GM18499 (cell line): ENCODE results near the gene FAM76A.
A peak's percentile ranks its signal among the peaks of the same experiment; 100 is the strongest.
"Not testable (repeated sequence)": the region's sequence is repeated elsewhere in the genome, so short reads cannot be mapped to it uniquely, and the experiment has no call there.

ENCODE experiments used
- ATAC-seq: cut with Tn5 transposase; IDR thresholded peaks from one replicate; pipeline ENCODE4 v1.9.1; 2021; ENCODE audit warnings: moderate number of reproducible peaks; ENCODE audit not compliant: insufficient read depth, unreplicated experiment

The FAM76A gene

GRCh38 chr1:27725374-27726172 is at the start of gene FAM76A:
FAM76A (plus strand) TSS chr1:27725961; CDS start chr1:27726081, 120 bp downstream.
- ATAC-seq, result peak; percentile 89

- ATAC-seq, result no peak
Observed at GRCh38 chr1:27676410-27676809, 49.4 kb upstream of the FAM76A start.

GRCh38 chr1:27678747-27679146 is 47.0 kb upstream of the FAM76A start:
- no peak for ATAC-seq

- not testable (repeated sequence) for ATAC-seq
Observed at GRCh38 chr1:27680225-27680791, 45.5 kb upstream of the FAM76A start.

DNA sequence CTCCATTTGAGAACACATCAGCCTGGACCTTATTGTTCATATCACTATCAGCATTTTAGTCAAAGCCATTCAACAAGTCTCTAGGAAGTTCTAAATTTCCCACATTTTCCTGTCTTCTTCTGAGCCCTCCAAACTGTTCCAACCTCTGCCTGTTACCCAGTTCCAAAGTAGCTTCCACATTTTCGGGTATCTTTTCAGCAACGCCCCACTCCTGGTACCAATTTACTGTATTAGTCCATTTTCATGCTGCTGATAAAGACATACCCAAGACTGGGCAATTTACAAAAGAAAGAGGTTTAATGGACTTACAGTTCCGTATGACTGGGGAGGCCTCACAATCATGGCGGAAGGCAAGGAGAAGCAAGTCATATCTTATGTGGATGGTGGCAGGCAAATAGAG is 44.2 kb upstream of the FAM76A start:
- ATAC-seq, result not testable (repeated sequence)

DNA sequence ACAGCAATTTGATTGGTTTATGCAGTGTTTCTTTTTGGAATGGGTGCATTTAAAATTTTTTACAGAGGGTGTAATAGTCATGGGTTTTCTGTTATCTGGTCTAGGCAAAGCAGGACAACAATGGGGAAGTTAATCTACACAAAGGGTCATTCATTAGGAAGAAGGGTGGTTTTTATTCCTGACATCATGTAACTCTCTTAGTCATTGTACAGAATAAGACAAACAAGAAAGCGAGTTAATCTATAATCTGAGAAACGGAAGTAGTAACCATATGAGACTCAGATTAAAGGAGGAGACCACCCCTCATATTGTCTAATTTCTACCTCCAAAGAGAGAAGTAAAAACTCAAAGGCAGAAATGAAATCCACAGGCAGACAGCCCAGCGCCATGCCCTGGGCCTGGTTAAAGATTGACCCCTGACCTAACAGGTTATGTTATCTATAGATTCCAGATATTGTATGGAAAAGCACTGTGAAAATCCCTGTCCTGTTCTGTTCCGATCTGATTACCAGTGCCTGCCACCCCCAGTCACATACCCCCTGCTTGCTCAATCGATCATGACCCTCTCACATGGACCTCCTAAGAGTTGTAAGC is 43.3 kb upstream of the FAM76A start:
- ATAC-seq, result no peak

DNA sequence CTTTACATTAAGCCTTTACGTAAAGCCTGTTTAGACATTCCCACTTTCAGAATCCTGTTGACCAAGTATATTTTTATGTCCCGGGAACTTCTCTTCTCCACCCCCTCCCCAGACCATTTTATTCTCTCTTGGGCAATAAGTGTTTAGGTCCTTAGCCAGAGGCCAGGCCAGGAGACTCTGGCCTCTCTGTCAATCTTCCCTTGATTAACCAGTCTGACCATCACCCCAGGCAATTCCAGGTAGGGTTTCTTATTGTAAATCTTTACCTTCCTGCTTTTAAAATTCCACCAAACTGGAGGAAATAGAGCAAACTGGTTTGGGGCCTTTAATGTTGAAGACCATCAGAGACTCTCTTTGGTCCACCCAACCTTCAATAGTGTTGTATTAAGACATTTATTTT is 41.6 kb upstream of the FAM76A start:
- no peak for ATAC-seq

GRCh38 chr1:27686223-27686990 is 39.4 kb upstream of the FAM76A start:
- ATAC-seq, result no peak

GRCh38 chr1:27687906-27688305 is 37.9 kb upstream of the FAM76A start:
- ATAC-seq, result no peak

- ATAC-seq, result no peak
Observed at GRCh38 chr1:27689423-27690173, 36.2 kb upstream of the FAM76A start.

GRCh38 chr1:27690183-27690582 is 35.6 kb upstream of the FAM76A start:
- ATAC-seq, result no peak

- not testable (repeated sequence) for ATAC-seq
Observed at GRCh38 chr1:27696835-27697234, 28.9 kb upstream of the FAM76A start.

- no peak for ATAC-seq
Observed at GRCh38 chr1:27704958-27705357, 20.8 kb upstream of the FAM76A start.

DNA sequence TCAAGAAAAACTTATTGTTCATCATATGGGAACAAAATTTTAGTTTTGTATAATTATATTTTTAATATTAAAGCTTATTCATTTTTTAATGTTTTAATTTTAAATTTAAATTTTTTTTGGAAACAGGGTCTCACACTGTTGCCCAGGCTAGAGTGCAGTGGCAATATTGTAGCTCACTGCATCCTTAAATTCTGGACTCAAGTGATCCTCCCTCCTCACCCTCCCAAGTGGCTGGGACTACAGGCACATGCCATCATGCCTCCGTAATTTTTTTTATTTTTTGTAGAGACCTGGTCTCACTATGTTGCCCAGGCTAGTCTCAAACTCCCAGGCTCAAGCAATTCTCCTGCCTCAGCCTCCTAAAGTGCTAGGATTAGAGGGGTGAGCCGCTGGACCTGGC is 20.2 kb upstream of the FAM76A start:
- ATAC-seq, result no peak

- no peak for ATAC-seq
Observed at GRCh38 chr1:27710574-27710973, 15.2 kb upstream of the FAM76A start.

- ATAC-seq, result no peak
Observed at GRCh38 chr1:27713139-27713725, 12.5 kb upstream of the FAM76A start.

DNA sequence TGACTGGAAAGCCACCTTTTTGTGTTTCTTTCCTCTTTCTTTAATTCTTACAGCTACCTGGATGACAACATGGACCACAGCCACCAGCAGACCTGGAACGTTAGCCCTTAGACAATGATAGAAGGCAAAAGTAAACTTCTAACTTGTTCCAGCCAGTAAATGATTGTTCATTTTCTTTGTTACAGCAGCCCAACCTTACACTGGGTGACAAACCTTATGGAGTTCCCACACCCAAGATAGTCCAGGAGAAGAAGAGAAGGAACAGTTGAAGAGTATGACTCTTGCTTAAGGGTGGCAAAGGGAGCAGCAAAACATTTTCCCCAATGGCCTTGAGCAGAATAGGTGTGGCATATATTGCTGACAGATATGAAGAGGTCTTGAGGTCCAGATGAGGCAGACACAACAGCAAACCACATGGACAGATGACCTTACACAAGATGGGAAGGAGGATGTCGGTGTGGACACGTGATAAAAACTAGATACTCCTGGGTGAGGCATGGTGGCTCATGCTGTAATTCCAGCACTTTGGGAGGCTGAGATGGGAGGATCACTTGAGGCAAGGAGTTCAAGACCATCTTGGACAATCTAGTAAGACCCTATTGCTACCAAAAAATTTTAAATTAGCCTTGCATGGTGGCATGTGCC is 11.8 kb upstream of the FAM76A start:
- ATAC-seq, result no peak

DNA sequence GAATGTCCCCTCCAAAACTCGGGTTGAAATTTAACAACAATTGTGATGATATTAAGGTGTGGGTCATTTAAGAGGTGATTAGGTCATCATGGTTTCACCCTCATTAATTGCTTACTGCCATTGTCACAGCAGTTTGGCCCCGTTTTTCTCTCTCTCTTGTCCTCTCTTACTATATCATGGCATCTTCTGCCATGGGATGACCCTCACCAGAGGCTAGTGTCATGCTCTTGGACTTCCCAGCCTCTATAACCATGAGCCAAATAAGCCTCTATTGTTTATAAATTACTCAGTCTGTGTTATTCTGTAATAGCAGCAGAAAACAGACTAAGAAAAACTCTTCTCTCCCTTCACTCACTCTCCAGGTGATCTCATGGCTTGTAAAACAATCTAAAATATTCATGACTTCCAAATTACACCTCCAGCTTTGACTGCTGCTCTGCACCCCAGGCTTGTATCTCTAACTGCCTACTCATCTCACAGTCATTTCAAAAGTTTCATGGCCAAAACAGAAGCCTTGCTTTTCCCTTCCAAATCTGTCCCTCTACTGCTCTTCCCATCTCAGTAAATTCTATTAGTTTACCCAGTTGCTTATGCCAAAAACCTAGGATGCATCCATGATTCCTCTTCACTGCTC is 9.4 kb upstream of the FAM76A start:
- no peak for ATAC-seq
